NCI-H1417 treated with DMSO at 0.1 percent for 48 hours (cell line): ENCODE measurements around the gene KIAA1671.

Experiments
- DNase-seq: peaks from one replicate; lab custom pipeline; 2025; lab: John Stamatoyannopoulos, UW

KIAA1671 gene

GRCh38 chr22:25068707-25069106 is 116.2 kb downstream of the KIAA1671 start:
- DNase-seq = no peak

- no peak for DNase-seq
Observed at GRCh38 chr22:25069426-25069757, 116.9 kb downstream of the KIAA1671 start.

- no peak for DNase-seq
Observed at GRCh38 chr22:25069758-25070481, 117.4 kb downstream of the KIAA1671 start.

- DNase-seq = no peak
Observed at GRCh38 chr22:25070956-25071355, 118.4 kb downstream of the KIAA1671 start.

GRCh38 chr22:25071720-25072119 is 119.2 kb downstream of the KIAA1671 start:
- no peak for DNase-seq

GRCh38 chr22:25072406-25072805 is 119.9 kb downstream of the KIAA1671 start:
- no peak for DNase-seq

GRCh38 chr22:25076336-25076735 is 123.8 kb downstream of the KIAA1671 start:
- DNase-seq = no peak

- no peak for DNase-seq
Observed at GRCh38 chr22:25077056-25077455, 124.5 kb downstream of the KIAA1671 start.

GRCh38 chr22:25077964-25078363 is 125.4 kb downstream of the KIAA1671 start:
- DNase-seq = no peak

- DNase-seq = no peak
Observed at GRCh38 chr22:25078591-25078990, 126.1 kb downstream of the KIAA1671 start.

- DNase-seq = no peak
Observed at GRCh38 chr22:25080855-25081254, 128.3 kb downstream of the KIAA1671 start.

GRCh38 chr22:25081409-25081824 is 128.9 kb downstream of the KIAA1671 start:
- DNase-seq = no peak

GRCh38 chr22:25082096-25082495 is 129.6 kb downstream of the KIAA1671 start:
- no peak for DNase-seq

GRCh38 chr22:25083056-25083806 is 130.7 kb downstream of the KIAA1671 start:
- DNase-seq = no peak

GRCh38 chr22:25083807-25084200 is 131.3 kb downstream of the KIAA1671 start:
- DNase-seq = no peak

GRCh38 chr22:25084405-25085107 is 132.0 kb downstream of the KIAA1671 start:
- no peak for DNase-seq

- DNase-seq = no peak
Observed at GRCh38 chr22:25085156-25085555, 132.6 kb downstream of the KIAA1671 start.

GRCh38 chr22:25085930-25086901 is 133.7 kb downstream of the KIAA1671 start:
- no peak for DNase-seq

- no peak for DNase-seq
Observed at GRCh38 chr22:25086902-25087282, 134.4 kb downstream of the KIAA1671 start.

- no peak for DNase-seq
Observed at GRCh38 chr22:25090225-25090890, 137.8 kb downstream of the KIAA1671 start.

GRCh38 chr22:25091458-25091857 is 138.9 kb downstream of the KIAA1671 start:
- no peak for DNase-seq
